Effector CD4-positive, alpha-beta T cell (primary cell): ENCODE results near the gene CYP26C1.

Source experiments
- DNase-seq: peaks from one replicate; pipeline ENCODE4 v3.0.0-alpha.2; 2020

CYP26C1 gene

DNA sequence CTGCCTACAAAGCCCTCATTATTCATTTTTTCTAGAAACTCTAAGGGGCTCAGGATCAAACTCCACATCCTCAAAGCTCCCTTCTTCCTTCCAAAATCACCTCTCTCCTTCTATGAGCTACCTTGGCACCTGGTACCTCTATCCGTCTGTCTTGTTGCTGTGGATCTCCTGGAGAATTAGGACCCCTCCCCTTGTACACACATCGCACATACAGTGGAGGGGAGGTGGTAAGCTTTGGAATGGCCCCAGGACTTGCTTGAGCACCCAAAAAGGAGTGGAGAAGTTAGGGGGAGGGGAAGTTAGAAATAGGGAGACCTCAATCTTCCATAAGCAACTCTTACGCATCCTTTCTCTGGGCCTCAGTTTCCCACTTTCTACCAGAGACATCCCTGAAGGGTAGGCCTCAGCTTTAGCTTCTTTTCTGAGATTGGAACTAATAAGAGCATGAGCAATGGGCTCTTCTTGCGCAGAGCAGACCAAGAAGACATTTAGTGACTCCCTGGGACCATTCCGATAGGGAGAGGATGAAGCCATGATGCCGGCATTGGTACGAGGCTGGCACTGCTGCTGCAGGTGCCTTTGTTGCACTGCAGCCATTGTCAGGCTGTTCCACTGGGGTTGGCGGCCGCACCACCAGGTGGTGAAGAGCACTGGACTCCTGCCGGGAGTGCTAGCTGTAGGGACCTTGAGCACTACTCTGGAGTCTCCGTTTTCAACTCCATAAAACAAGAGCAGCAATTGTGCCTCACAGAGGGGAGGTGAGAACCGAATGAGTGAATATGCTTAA lies 4.5 kb downstream of the CYP26C1 start:
- DNase-seq: no peak

DNA sequence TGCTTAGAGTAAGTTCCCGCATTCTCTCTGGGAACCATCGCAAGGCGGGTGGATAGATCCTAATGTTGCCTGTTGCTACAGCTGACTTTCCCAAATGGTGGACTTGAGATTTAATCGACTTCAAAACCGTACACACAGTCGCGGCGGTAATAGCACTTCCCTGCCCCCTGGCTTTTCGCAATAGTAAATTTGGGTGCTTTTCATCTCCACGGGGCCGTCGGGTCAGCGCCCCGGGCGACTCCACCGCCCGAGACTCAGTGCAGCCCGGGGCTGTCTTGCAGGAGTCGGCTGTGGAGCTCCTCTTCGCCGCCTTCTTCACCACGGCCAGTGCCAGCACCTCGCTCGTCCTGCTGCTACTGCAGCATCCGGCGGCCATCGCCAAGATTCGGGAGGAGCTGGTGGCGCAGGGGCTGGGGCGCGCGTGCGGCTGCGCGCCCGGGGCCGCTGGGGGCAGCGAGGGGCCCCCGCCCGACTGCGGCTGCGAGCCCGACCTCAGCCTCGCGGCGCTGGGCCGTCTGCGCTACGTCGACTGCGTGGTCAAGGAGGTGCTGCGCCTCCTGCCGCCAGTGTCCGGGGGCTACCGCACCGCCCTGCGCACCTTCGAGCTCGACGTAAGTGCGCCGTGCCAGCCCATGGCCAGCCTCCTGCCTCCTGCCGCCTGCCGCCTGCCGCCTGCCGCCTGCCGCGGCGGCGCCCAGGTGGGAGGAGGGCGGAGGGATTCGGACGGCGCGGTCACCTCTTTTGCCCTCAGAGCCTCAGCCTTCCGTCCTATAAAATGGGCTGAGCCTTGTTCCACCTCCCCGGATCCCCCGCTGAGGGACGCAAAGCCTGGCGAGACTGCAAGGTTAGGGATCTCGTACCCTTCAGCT lies 5.3 kb downstream of the CYP26C1 start:
- no peak for DNase-seq

DNA sequence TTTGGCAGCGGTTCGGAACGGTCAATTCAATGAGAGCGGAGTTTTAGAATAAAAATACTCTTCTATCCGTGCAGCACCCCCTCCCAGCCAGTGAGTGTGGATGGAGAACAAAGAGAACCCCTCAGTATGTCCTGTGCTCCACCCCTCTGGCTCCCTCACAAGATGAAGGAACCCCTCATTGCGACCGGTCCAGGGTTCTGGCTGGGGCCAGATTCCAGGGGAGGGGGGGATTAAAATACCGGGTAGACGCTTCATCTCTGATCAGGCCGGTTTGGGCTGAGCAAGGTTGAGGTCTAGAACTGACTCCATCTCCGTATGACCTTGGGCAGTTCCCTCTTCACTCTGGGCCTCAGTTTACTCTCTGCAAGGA lies 5.9 kb downstream of the CYP26C1 start:
- DNase-seq: no peak

- no peak for DNase-seq
Measured at GRCh38 chr10:93067443-93068365, 7.1 kb downstream of the CYP26C1 start.

DNA sequence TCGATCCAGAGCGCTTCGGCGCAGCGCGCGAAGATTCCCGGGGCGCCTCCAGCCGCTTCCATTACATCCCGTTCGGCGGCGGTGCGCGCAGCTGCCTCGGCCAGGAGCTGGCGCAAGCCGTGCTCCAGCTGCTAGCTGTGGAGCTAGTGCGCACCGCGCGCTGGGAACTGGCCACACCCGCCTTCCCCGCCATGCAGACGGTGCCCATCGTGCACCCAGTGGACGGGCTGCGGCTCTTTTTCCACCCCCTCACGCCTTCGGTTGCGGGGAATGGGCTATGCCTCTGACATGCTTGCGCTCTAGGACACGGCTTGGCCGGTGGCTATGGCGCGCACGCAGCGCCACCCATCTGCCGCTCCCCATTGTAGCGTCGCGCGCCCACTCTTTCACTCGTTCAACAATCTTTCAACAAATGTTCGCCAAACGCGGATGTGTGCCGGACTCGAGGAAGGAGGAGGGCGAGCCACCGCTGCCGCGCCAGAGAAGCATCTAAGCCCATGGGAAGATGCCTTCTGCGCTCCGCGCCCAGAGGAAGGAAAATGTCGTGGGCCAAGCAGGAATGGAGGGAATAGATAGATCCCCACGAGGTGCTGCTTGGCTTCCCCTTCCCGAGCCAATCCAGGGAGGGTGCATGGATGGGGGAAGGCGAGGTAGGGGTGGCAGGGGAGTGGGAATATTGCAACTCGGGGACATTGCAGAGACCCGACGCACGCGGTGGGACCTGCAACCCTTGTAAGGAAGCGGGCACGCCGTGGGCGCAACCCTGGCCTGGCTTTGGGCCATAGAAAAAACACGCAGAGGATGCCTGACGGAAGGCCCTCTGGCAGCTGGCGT lies 8.0 kb downstream of the CYP26C1 start:
- no peak for DNase-seq

DNA sequence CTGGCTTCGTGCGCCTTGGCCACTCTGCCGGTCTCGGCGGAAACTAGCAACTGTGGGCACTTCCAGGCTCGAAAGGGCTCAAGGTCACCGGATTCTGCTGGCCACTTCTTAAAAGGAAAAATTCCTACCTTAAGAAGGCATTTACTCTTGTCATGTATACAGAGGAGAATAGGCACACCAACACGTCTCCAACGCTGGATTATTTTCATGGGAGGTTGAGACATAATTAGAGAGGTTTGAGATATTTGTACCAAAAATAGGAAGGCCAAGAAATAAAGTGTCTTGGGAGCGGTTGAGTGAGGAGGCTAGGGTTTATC lies 8.6 kb downstream of the CYP26C1 start:
- no peak for DNase-seq

GRCh38 chr10:93070378-93071176 lies 10.0 kb downstream of the CYP26C1 start:
- DNase-seq: no peak

DNA sequence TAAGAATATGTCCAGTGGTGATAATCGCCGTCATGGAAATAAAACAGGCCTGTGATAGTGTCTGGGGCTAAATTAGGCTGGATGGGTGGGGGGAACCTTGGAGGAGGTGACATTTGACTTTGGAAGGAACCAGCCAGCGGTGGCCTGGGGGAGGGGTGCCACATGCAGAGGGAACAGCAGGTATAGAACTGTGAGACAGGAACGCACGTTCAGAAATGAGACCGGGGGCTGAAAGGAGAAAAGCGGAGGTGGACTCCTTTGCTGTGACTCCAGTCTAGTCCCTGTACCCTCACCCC lies 10.5 kb downstream of the CYP26C1 start:
- no peak for DNase-seq

- no peak for DNase-seq
Measured at GRCh38 chr10:93071674-93072224, 11.2 kb downstream of the CYP26C1 start.

GRCh38 chr10:93072225-93072712 lies 11.7 kb downstream of the CYP26C1 start:
- no peak for DNase-seq

DNA sequence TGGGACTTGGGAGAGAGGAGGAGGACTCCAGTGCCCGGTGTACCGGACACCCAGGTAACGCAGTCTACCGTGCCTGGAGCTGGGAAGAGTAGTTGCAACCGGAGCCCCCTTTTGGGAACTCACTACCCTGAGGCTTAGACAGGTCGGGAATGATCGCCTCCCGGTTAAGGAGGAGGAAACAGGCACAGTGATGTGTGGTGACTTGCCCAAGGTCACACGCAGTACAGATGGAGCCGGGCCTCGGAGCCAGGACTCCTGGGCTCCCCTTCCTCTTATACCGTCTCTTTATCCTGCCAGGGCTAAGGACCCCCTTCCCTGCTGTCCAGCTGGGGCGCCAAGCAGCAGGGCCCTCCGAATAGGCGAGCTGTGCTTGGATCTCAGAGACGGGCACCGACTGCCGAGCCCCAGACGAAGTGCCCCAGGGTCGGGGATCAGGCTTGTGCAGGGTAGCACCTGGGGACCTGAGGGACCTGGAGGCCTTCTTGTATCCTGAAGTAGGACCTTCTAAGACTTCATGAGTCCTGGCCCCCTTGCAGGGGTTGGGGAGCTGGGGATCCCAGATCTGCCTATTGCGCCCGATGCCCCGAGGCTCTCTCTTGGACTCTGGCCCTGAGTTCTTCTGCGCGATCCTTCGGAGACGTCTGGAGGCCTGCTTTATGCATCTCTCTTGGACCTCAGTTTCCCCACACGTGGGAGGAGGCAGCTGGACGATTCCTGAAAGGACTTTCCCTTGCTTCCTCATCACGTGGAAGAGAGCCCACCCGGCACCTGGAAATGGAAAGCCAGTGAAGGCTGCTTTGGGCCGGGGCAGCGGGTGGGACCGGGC lies 12.3 kb downstream of the CYP26C1 start:
- no peak for DNase-seq

DNA sequence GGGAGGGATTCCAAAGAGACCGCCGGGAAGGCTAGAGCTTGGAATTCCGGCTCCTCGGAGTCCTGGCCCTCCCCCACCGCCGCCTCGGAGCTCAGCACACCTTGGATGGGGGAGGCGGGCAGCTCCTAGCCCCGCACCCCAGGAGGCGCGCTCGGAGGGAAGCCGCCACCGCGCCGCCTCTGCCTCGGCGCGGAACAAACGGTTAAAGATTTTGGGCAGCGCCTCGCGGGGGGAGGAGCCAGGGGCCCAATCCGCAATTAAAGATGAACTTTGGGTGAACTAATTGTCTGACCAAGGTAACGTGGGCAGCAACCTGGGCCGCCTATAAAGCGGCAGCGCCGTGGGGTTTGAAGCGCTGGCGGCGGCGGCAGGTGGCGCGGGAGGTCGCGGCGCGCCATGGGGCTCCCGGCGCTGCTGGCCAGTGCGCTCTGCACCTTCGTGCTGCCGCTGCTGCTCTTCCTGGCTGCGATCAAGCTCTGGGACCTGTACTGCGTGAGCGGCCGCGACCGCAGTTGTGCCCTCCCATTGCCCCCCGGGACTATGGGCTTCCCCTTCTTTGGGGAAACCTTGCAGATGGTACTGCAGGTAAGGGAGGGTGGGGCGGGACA lies 13.0 kb downstream of the CYP26C1 start, which contains the start of gene CYP26A1:
Gene CYP26A1, plus strand, starts transcription at position 355 of the 608 bp plus-strand sequence. Its CDS starts 42 bp downstream, at position 397.
- no peak for DNase-seq

GRCh38 chr10:93074147-93074596 lies 13.6 kb downstream of the CYP26C1 start:
- no peak for DNase-seq

GRCh38 chr10:93074597-93075368 lies 14.2 kb downstream of the CYP26C1 start:
- DNase-seq: no peak

DNA sequence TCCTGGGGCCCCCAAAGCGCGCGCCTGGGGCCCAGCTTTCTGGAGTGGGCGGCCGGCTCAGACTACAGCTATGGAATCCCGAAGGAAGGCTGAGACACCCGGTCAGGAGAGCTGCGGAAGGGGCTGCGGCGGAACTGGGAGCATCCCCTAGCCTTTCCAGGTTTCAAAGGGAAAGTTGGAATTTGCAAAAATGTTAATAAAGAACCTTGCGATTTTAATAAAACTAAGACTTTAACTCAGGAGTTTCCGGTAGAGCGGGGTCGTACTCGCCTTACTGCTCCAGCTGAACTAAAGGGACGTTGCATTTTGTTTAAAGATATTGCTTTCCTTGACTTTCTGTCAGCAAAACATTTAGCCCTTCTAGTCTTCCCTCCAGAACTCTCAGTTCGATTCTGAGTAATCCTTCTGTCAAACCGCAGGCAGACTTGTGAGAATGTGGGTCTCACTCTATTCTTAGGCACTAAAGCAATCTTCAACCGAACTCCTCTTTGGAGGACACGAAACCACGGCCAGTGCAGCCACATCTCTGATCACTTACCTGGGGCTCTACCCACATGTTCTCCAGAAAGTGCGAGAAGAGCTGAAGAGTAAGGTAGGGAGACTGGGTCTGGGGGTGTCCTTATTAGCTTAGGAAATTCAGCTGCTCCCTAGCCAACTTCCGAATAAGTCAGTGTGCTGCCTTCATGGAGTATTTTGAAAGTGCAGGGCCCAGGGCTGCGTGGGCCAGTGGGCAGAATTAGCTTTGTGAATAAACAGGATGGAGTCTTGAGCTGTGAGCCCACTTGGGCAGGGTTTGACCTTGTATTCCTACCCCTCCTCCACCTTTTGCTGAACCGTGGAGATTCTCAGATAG lies 15.0 kb downstream of the CYP26C1 start:
- DNase-seq: no peak

GRCh38 chr10:93076871-93077270 lies 16.3 kb downstream of the CYP26C1 start:
- no peak for DNase-seq

GRCh38 chr10:93077860-93078337 lies 17.3 kb downstream of the CYP26C1 start:
- no peak for DNase-seq
